H1 (cell line): Measurements from ENCODE around the gene SMIM34.
"Not testable (repeated sequence)": the region's sequence is repeated elsewhere in the genome, so short reads cannot be mapped to it uniquely, and the experiment has no call there.

ENCODE experiments used
- EZH2 ChIP-seq: fragments of 200-600 bp; sonication (generic); IDR thresholded peaks from 2 replicates; pipeline ENCODE4 v1.7.1; 2012; ENCODE audit warnings: low read depth, mild to moderate bottlenecking, moderate library complexity, low read length, inconsistent platforms; ENCODE audit not compliant: severe bottlenecking
- FOSL1 ChIP-seq: IDR thresholded peaks from 2 replicates; pipeline ENCODE4 v1.6.1; 2011; ENCODE audit warnings: mild to moderate bottlenecking, low read depth, low read length, moderate library complexity; ENCODE audit not compliant: insufficient read depth
- JUN ChIP-seq: IDR thresholded peaks from 2 replicates; pipeline ENCODE4 v1.6.1; 2011; ENCODE audit warnings: low read depth, mild to moderate bottlenecking, improper control_type of control experiment, low read length
- POLR2A ChIP-seq, 2 experiments: IDR thresholded peaks; 1 replicate in 1 of 2; 2 replicates in 1 of 2; pipeline ENCODE4 v1.6.1; 2011; ENCODE audit warnings: low read depth in 2 of 2, low read length in 2 of 2, mild to moderate bottlenecking in 2 of 2; ENCODE audit errors: control extremely low read depth in 1 of 2
- SIX5 ChIP-seq: IDR thresholded peaks from 2 replicates; pipeline ENCODE4 v1.6.1; 2011; ENCODE audit warnings: mild to moderate bottlenecking, low read depth, low read length
- SP1 ChIP-seq: IDR thresholded peaks from 2 replicates; pipeline ENCODE4 v1.6.1; 2011; ENCODE audit warnings: low read depth, low read length
- TAF1 ChIP-seq: IDR thresholded peaks from 2 replicates; pipeline ENCODE4 v1.6.1; 2011; ENCODE audit warnings: mild to moderate bottlenecking, low read depth, low read length
- YY1 ChIP-seq: IDR thresholded peaks from 2 replicates; pipeline ENCODE4 v1.6.1; 2011; ENCODE audit warnings: low read depth, mild to moderate bottlenecking, low read length
- TF ChIP-seq, protein P1 (sequence below), 3 experiments: IDR thresholded peaks; 1 replicate in 2 of 3; 2 replicates in 1 of 3; pipeline versions ENCODE4 v1.5.1 to v1.6.1; 2011; ENCODE audit warnings: low read length in 3 of 3, mild to moderate bottlenecking in 3 of 3, inconsistent platforms in 2 of 3, low read depth in 1 of 3, moderate library complexity in 1 of 3; ENCODE audit not compliant: insufficient read depth in 1 of 3; ENCODE audit errors: control extremely low read depth in 1 of 3
- TF ChIP-seq, protein P2 (sequence below): IDR thresholded peaks from 2 replicates; pipeline ENCODE4 v1.6.1; 2012; ENCODE audit warnings: inconsistent platforms

DNA sequence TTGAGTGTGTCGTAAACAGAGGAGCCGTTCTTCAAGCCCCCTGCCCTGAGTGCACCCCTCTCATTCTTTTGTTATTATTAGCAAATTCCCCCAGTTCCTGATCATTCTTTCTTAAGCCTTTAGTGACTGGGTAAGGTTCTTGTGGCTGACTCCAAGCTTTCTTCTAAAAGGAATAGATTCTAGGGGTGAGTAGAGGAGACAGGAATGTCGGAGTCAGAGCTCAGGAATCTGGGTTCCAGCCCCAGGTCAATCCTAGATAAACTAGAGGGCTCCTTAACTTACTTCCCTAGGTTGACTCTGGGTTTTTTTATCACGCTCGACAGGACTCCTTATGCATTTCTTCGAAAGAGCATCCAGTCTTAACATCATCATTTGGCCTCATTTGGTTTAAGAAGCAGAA, 32.4 kb upstream of the SMIM34 start:
- TF ChIP-seq YY1; JUN; SP1; EZH2; TAF1; POLR2A (IDR thresholded peaks at IDR 0.05; ENCODE audit: control extremely low read depth in 1 of 2, low read depth in 2 of 2, low read length in 2 of 2); SIX5; FOSL1: not testable (repeated sequence)
- TF ChIP-seq, protein P1, sequence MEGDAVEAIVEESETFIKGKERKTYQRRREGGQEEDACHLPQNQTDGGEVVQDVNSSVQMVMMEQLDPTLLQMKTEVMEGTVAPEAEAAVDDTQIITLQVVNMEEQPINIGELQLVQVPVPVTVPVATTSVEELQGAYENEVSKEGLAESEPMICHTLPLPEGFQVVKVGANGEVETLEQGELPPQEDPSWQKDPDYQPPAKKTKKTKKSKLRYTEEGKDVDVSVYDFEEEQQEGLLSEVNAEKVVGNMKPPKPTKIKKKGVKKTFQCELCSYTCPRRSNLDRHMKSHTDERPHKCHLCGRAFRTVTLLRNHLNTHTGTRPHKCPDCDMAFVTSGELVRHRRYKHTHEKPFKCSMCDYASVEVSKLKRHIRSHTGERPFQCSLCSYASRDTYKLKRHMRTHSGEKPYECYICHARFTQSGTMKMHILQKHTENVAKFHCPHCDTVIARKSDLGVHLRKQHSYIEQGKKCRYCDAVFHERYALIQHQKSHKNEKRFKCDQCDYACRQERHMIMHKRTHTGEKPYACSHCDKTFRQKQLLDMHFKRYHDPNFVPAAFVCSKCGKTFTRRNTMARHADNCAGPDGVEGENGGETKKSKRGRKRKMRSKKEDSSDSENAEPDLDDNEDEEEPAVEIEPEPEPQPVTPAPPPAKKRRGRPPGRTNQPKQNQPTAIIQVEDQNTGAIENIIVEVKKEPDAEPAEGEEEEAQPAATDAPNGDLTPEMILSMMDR (IDR thresholded peaks at IDR 0.05; ENCODE audit: control extremely low read depth in 1 of 3, insufficient read depth in 1 of 3, low read depth in 1 of 3, low read length in 3 of 3): not testable (repeated sequence)
- TF ChIP-seq, protein P2, sequence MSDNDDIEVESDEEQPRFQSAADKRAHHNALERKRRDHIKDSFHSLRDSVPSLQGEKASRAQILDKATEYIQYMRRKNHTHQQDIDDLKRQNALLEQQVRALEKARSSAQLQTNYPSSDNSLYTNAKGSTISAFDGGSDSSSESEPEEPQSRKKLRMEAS: not testable (repeated sequence)
